Kidney (tissue), 14 donors: ENCODE results near the gene VWA3A. TPM values are rescaled to one million over a fixed set of nuclear protein-coding genes. Genes with fewer than 3 reads are reported as not detected.

Experiments
- DNase-seq, 5 donors: peaks; one replicate each; pipeline ENCODE4 v3.0.0-alpha.2; 2013 to 2020
- FAIRE-seq: peaks from 2 replicates; lab custom pipeline; 2012; peaks lifted over from hg19 to GRCh38; lab: Jason Lieb, UNC
- H3K27ac ChIP-seq, 2 donors: one replicate each; pipeline ENCODE4 v1.7.0; 2013; ENCODE audit warnings: low read depth in 2 of 2, low read length in 2 of 2, inconsistent platforms in 1 of 2
- H3K27me3 ChIP-seq: one replicate; pipeline ENCODE4 v1.7.1; 2013; ENCODE audit warnings: low read length, inconsistent platforms; ENCODE audit not compliant: control insufficient read depth, insufficient read depth
- H3K36me3 ChIP-seq, 3 donors: one replicate each; pipeline versions ENCODE4 v1.7.0 to v1.7.1; 2013; ENCODE audit warnings: low read length in 3 of 3, control low read depth in 1 of 3, inconsistent platforms in 1 of 3; ENCODE audit not compliant: insufficient read depth in 3 of 3, control insufficient read depth in 2 of 3
- H3K4me1 ChIP-seq, 3 donors: one replicate each; pipeline versions ENCODE4 v1.7.0 to v1.7.1; 2013; ENCODE audit warnings: low read length in 3 of 3, inconsistent platforms in 1 of 3, low read depth in 1 of 3; ENCODE audit not compliant: control insufficient read depth in 2 of 3, insufficient read depth in 2 of 3
- H3K4me3 ChIP-seq, 3 donors: one replicate each; pipeline versions ENCODE4 v1.7.0 to v1.8.1; 2013; ENCODE audit warnings: low read length in 3 of 3, control low read depth in 1 of 3, inconsistent platforms in 1 of 3
- H3K9ac ChIP-seq, 3 donors: one replicate each; pipeline versions ENCODE4 v1.7.0 to v1.7.1; 2013; ENCODE audit warnings: low read length in 3 of 3, control low read depth in 1 of 3, inconsistent platforms in 1 of 3
- H3K9me3 ChIP-seq, 3 donors: one replicate each; pipeline versions ENCODE4 v1.7.0 to v1.7.1; 2013; ENCODE audit warnings: low read length in 3 of 3, control low read depth in 1 of 3, inconsistent platforms in 1 of 3; ENCODE audit not compliant: control insufficient read depth in 2 of 3, insufficient read depth in 1 of 3
- intact Hi-C: fragments of 100-400 bp; cut with DNase I; formaldehyde crosslinking; loops from one replicate; pipeline ENCODE4 v1.11.1; 2022
- polyA plus RNA-seq: library from polyadenylated mRNA; stranded (reverse); fragments of 350-450 nt; fragmentation: Illumina TruSeq; extraction: RNeasy Lipid Tissue Mini Kit (QIAGEN cat#74804); gene quantifications from one replicate; pipeline ENCODE4 v1.2.3, GENCODE V29; 2014; ENCODE audit warnings: low read depth, low replicate concordance; ENCODE audit not compliant: insufficient read depth
- total RNA-seq: library from RNA; stranded (reverse); fragmentation: NEBNext Ultra II Directional; extraction: Animal tissue kit (Norgen Biotek cat#: 25700); gene quantifications from one replicate; pipeline ENCODE4 v1.2.1, GENCODE V29; 2021
- TF ChIP-seq, protein P1 (sequence below): IDR thresholded peaks from 3 replicates; pipeline ENCODE4 v1.5.1; 2012; ENCODE audit warnings: mild to moderate bottlenecking, moderate library complexity, borderline replicate concordance; ENCODE audit not compliant: insufficient read depth; ENCODE audit errors: extremely low read depth
- donor health status: control.
- donor health status: control.
- donor health status: control.
- donor health status: control.
- donor health status: control.
- donor health status: DM: yes; HTN: yes; CAD: no.
- donor health status: Normal renal cell carcinoma (clear cell type).

VWA3A gene
- total and polyA plus RNA-seq, 2 donors from 2014 or later = 0.13 to 0.76 TPM

DNA sequence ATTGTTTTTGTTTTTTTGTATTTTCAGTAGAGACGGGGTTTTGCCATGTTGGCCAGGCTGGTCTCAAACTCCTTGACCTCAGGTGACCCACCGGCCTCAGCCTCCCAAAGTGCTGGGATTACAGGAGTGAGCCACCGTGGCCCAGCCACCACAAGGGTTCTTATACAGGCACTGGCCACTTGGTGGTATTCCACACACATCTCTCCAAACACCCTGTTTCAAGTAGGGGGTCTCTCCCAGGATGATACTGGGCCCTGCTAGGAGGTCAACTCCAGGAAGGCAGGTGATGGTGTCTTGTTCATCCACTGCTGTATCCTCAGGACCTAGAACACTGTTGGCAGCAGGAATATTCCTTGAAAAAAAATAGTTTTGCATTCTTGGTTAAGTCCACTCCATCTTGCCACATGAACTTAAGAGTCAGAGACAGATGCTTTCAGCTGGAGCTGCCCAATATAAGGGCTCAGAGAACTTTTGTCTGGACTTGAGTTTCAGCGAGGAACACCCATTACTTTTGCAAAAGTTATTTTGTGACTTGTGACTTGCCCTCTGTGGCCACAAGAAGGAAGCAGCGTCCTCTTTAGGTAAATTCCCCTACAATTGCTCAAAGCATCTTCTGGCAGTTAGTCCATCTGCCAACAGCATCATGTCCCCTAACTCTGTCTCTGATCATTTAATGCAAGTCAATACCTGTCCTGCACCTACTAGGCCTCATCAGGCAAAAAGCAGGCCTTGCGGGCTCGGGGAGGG, 106.4 kb downstream of the VWA3A start:
- intact Hi-C loops = no loop called here
- no peaks in the 10 kb centered on the region for H3K4me1 ChIP-seq
- no peak overlapping the region for H3K27ac ChIP-seq
- H3K36me3 ChIP-seq = no peaks in the 10 kb centered on the region
- no peaks in the 10 kb centered on the region for H3K27me3 ChIP-seq
- no peak overlapping the region for H3K4me3 ChIP-seq
- H3K9me3 ChIP-seq = no peaks in the 10 kb centered on the region
- no peak for FAIRE-seq
- TF ChIP-seq, protein P1, sequence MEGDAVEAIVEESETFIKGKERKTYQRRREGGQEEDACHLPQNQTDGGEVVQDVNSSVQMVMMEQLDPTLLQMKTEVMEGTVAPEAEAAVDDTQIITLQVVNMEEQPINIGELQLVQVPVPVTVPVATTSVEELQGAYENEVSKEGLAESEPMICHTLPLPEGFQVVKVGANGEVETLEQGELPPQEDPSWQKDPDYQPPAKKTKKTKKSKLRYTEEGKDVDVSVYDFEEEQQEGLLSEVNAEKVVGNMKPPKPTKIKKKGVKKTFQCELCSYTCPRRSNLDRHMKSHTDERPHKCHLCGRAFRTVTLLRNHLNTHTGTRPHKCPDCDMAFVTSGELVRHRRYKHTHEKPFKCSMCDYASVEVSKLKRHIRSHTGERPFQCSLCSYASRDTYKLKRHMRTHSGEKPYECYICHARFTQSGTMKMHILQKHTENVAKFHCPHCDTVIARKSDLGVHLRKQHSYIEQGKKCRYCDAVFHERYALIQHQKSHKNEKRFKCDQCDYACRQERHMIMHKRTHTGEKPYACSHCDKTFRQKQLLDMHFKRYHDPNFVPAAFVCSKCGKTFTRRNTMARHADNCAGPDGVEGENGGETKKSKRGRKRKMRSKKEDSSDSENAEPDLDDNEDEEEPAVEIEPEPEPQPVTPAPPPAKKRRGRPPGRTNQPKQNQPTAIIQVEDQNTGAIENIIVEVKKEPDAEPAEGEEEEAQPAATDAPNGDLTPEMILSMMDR = no peak
- DNase-seq = no peak
- no peak overlapping the region for H3K9ac ChIP-seq

DNA sequence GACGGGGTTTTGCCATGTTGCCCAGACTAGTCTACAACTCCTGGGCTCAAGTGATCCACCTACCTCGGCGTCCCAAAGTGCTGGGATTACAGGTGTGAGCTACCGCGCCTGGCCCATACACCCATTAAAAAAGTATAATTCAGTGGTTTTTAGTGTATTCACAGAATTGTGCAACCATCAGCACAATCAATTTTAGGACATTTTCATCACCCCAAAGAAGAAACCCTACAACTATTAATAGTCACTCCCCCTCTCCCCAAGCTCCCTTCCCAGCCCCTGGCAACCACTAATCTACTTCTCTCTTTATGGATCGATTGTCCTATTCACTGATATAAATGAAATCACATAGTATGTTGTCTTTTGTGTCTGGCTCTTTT, 109.9 kb downstream of the VWA3A start:
- H3K27ac ChIP-seq = no peak overlapping the region
- intact Hi-C loops = no loop called here

DNA sequence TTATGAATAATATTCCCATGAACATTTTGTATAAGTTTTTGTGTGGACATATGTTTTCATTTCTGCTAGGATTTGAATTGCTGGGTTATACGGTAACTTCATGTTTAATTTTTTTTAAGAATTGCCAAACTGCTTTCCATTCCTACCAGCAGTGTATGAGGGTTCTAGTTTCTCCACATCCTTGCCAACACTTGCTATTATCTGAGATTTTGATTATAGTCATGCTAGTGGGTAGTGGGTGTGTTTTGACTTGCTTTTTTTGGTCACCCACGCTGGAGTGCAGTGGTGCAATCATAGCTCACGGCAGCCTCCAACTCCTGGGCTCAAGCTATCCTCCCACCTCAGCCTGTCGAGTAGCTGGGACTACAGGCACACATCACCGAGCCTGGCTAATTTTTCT, 110.8 kb downstream of the VWA3A start:
- TF ChIP-seq, protein P1 = no peak
- DNase-seq (no peak), FAIRE-seq (no peak)
- no peaks in the 10 kb centered on the region for H3K36me3 ChIP-seq
- H3K27ac ChIP-seq = no peak overlapping the region
- H3K4me1 ChIP-seq = peaks cover 0 to 4% (median 3%) of the 10 kb centered on the region in 3 donors
- intact Hi-C loops = no loop called here
- H3K27me3 ChIP-seq = no peaks in the 10 kb centered on the region
- H3K9ac ChIP-seq = no peak overlapping the region
- no peak overlapping the region for H3K4me3 ChIP-seq
- H3K9me3 ChIP-seq = no peaks in the 10 kb centered on the region

More for the DNA sequence above, 109.9 kb downstream of the VWA3A start:
- TF ChIP-seq, protein P1 = no peak
- Histone ChIP-seq H3K9ac (no peak overlapping the region), H3K27me3 (no peaks in the 10 kb centered on the region), H3K9me3 (no peaks in the 10 kb centered on the region), H3K4me3 (no peak overlapping the region), H3K36me3 (no peaks in the 10 kb centered on the region), H3K4me1 (peaks cover 0 to 3% (median 1%) of the 10 kb centered on the region in 3 donors)
- DNase-seq (no peak), FAIRE-seq (no peak)
